GM12875 (cell line): Measurements from ENCODE around the gene TINAGL1.

ENCODE experiments used
- H3K4me3 ChIP-seq: one replicate; pipeline ENCODE4 v1.5.1; 2011; ENCODE audit warnings: low read depth, low read length, control low read depth
- CTCF ChIP-seq: IDR thresholded peaks from 2 replicates; pipeline ENCODE4 v1.5.1; 2011; ENCODE audit warnings: low read depth, mild to moderate bottlenecking, control low read depth, inconsistent platforms, low read length, moderate library complexity, borderline replicate concordance; ENCODE audit not compliant: insufficient read depth

Gene TINAGL1

GRCh38 chr1:31573261-31573660, 3.1 kb upstream of the TINAGL1 start:
- no peak overlapping the region for H3K4me3 ChIP-seq
- TF ChIP-seq CTCF, result no peak

- H3K4me3 ChIP-seq, result no peak overlapping the region
- TF ChIP-seq CTCF, result no peak
These were observed 1.5 kb upstream of the TINAGL1 start for GRCh38 chr1:31574749-31575368.

- TF ChIP-seq CTCF, result no peak
- no peak overlapping the region for H3K4me3 ChIP-seq
These were observed 760 bp upstream of the TINAGL1 start for GRCh38 chr1:31575369-31576140.

GRCh38 chr1:31576743-31577455, 584 bp downstream of the TINAGL1 start:
- no peak overlapping the region for H3K4me3 ChIP-seq
- TF ChIP-seq CTCF, result no peak

GRCh38 chr1:31577515-31578192, 1.3 kb downstream of the TINAGL1 start:
- H3K4me3 ChIP-seq, result no peak overlapping the region
- TF ChIP-seq CTCF, result no peak

GRCh38 chr1:31579374-31579773, 3.1 kb downstream of the TINAGL1 start:
- no peak overlapping the region for H3K4me3 ChIP-seq
- no peak for TF ChIP-seq CTCF
